G401.6 (cell line): Measurements from ENCODE around the gene CNOT4.

ENCODE experiments used
- FAIRE-seq: peaks from 2 replicates; lab custom pipeline; 2012; peaks lifted over from hg19 to GRCh38; lab: Jason Lieb, UNC

CNOT4 gene

GRCh38 chr7:135454060-135454459 lies 55.8 kb downstream of the CNOT4 start:
- FAIRE-seq: peak; percentile 39

GRCh38 chr7:135449436-135449835 lies 60.5 kb downstream of the CNOT4 start:
- no peak for FAIRE-seq

- no peak for FAIRE-seq
Measured at GRCh38 chr7:135448753-135449152, 61.1 kb downstream of the CNOT4 start.

- FAIRE-seq: no peak
Measured at GRCh38 chr7:135447748-135448147, 62.2 kb downstream of the CNOT4 start.

- FAIRE-seq: no peak
Measured at GRCh38 chr7:135445690-135446089, 64.2 kb downstream of the CNOT4 start.

GRCh38 chr7:135445266-135445665 lies 64.6 kb downstream of the CNOT4 start:
- FAIRE-seq: peak; percentile 60

GRCh38 chr7:135441791-135442190 lies 68.1 kb downstream of the CNOT4 start:
- no peak for FAIRE-seq

- FAIRE-seq: no peak
Measured at GRCh38 chr7:135434047-135434446, 75.9 kb downstream of the CNOT4 start.

- FAIRE-seq: no peak
Measured at GRCh38 chr7:135430626-135431025, 79.3 kb downstream of the CNOT4 start.

- no peak for FAIRE-seq
Measured at GRCh38 chr7:135428879-135429278, 81.0 kb downstream of the CNOT4 start.

GRCh38 chr7:135428011-135428410 lies 81.9 kb downstream of the CNOT4 start:
- no peak for FAIRE-seq

- FAIRE-seq: no peak
Measured at GRCh38 chr7:135427166-135427565, 82.7 kb downstream of the CNOT4 start.

GRCh38 chr7:135425036-135425435 lies 84.9 kb downstream of the CNOT4 start:
- no peak for FAIRE-seq

- no peak for FAIRE-seq
Measured at GRCh38 chr7:135420786-135421185, 89.1 kb downstream of the CNOT4 start.

- no peak for FAIRE-seq
Measured at GRCh38 chr7:135416431-135416830, 93.5 kb downstream of the CNOT4 start.

GRCh38 chr7:135414850-135415439 lies 95.0 kb downstream of the CNOT4 start:
- peak; percentile 88 for FAIRE-seq

- no peak for FAIRE-seq
Measured at GRCh38 chr7:135414208-135414607, 95.7 kb downstream of the CNOT4 start.

- FAIRE-seq: no peak
Measured at GRCh38 chr7:135411098-135411497, 98.8 kb downstream of the CNOT4 start.

- FAIRE-seq: peak; percentile 86
Measured at GRCh38 chr7:135410543-135410942, 99.4 kb downstream of the CNOT4 start.

GRCh38 chr7:135409845-135410542 lies 99.9 kb downstream of the CNOT4 start:
- FAIRE-seq: no peak

- no peak for FAIRE-seq
Measured at GRCh38 chr7:135407884-135408283, 102.0 kb downstream of the CNOT4 start.

- FAIRE-seq: no peak
Measured at GRCh38 chr7:135406918-135407317, 103.0 kb downstream of the CNOT4 start.

- FAIRE-seq: no peak
Measured at GRCh38 chr7:135405969-135406368, 103.9 kb downstream of the CNOT4 start.

GRCh38 chr7:135403302-135403701 lies 106.6 kb downstream of the CNOT4 start:
- no peak for FAIRE-seq
